ENCODE data around the gene CNIH1. TPM values are rescaled to one million over a fixed set of nuclear protein-coding genes. Genes with fewer than 3 reads are reported as not detected.
"Not testable (repeated sequence)": the region's sequence is repeated elsewhere in the genome, so short reads cannot be mapped to it uniquely, and the experiment has no call there.

Gene CNIH1
- total RNA-seq, 1 donor, result 220 TPM

DNA sequence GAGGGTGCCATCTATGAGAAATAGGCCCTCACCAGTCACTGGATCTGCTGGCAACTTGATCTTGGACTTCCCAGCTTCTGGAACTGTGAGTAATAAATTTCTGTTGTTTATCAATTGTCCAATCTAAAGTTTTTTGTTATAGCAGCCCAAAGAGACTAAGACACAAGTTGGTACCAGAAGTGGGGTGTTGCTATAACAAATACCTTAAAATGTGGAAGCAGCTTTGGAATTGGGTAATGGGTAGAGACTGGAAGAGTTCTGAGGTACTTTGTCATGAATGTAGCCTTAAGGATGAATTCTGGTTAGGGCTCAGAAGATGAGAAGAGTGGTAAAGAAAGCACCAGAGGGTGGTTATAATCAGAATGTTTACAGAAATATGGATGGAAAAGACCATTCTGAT, 26.1 kb upstream of the CNIH1 start:
- no peaks in the 10 kb centered on the region for H3K79me2 ChIP-seq (ENCODE audit: insufficient read depth, low read length)
- peaks cover 2% of the 10 kb centered on the region for H3K9me3 ChIP-seq (ENCODE audit: low read depth, low read length)
- H3K4me1 ChIP-seq (ENCODE audit: insufficient read depth, low read length), result peaks cover 10% of the 10 kb centered on the region
- no peak overlapping the region for H2AFZ ChIP-seq (ENCODE audit: low read length)
- peaks cover 6% of the 10 kb centered on the region for H3K36me3 ChIP-seq (ENCODE audit: insufficient read depth, low read length)
- H4K20me1 ChIP-seq (ENCODE audit: insufficient read depth, low read length), result no peaks in the 10 kb centered on the region
- H3K27ac ChIP-seq (ENCODE audit: low read depth, low read length), result no peak overlapping the region
- no peak overlapping the region for H3K4me3 ChIP-seq (ENCODE audit: insufficient read depth, low read length)
- H3K27me3 ChIP-seq (ENCODE audit: insufficient read depth, low read length), result no peaks in the 10 kb centered on the region
- DNase-seq (ENCODE audit: insufficient read length, low spot score, missing footprints), result no peak
- H3K4me2 ChIP-seq (ENCODE audit: insufficient read depth, low read length), result no peak overlapping the region
- TF ChIP-seq, protein P1, sequence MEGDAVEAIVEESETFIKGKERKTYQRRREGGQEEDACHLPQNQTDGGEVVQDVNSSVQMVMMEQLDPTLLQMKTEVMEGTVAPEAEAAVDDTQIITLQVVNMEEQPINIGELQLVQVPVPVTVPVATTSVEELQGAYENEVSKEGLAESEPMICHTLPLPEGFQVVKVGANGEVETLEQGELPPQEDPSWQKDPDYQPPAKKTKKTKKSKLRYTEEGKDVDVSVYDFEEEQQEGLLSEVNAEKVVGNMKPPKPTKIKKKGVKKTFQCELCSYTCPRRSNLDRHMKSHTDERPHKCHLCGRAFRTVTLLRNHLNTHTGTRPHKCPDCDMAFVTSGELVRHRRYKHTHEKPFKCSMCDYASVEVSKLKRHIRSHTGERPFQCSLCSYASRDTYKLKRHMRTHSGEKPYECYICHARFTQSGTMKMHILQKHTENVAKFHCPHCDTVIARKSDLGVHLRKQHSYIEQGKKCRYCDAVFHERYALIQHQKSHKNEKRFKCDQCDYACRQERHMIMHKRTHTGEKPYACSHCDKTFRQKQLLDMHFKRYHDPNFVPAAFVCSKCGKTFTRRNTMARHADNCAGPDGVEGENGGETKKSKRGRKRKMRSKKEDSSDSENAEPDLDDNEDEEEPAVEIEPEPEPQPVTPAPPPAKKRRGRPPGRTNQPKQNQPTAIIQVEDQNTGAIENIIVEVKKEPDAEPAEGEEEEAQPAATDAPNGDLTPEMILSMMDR (IDR thresholded peaks at IDR 0.05; ENCODE audit: extremely low read depth, low read depth, low read length), result no peak

DNA sequence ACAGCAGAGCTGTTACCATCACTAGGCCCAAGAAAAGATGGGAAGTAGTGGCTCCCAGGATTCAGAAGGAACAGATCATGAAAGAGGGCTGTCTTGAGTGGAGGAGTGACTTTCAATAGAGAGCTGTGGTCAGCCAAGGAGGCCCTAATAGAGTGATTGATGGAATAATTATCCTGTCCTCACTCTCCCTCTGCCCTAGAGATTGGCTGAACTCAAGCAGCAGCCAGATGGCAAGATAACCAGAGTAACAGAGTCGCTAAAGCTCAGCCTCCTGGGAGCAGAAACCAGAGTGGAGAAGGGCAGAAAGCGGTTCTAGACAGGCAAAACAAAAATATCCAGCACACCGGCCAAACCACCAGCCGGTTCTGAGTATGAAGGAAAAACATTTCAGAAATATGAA, 24.5 kb upstream of the CNIH1 start:
- Histone ChIP-seq H3K79me2 (ENCODE audit: insufficient read depth, low read length) (no peaks in the 10 kb centered on the region), H3K9me3 (ENCODE audit: low read depth, low read length) (peaks cover 2% of the 10 kb centered on the region), H4K20me1 (ENCODE audit: insufficient read depth, low read length) (no peaks in the 10 kb centered on the region), H2AFZ (ENCODE audit: low read length) (no peak overlapping the region), H3K36me3 (ENCODE audit: insufficient read depth, low read length) (no peaks in the 10 kb centered on the region), H3K4me2 (ENCODE audit: insufficient read depth, low read length) (no peak overlapping the region), H3K27me3 (ENCODE audit: insufficient read depth, low read length) (no peaks in the 10 kb centered on the region), H3K4me3 (ENCODE audit: insufficient read depth, low read length) (no peak overlapping the region), H3K4me1 (ENCODE audit: insufficient read depth, low read length) (peaks cover 11% of the 10 kb centered on the region), H3K27ac (ENCODE audit: low read depth, low read length) (no peak overlapping the region)
- TF ChIP-seq, protein P1 (IDR thresholded peaks at IDR 0.05; ENCODE audit: extremely low read depth, low read depth, low read length), result no peak
- no peak for DNase-seq (ENCODE audit: insufficient read length, low spot score, missing footprints)

DNA sequence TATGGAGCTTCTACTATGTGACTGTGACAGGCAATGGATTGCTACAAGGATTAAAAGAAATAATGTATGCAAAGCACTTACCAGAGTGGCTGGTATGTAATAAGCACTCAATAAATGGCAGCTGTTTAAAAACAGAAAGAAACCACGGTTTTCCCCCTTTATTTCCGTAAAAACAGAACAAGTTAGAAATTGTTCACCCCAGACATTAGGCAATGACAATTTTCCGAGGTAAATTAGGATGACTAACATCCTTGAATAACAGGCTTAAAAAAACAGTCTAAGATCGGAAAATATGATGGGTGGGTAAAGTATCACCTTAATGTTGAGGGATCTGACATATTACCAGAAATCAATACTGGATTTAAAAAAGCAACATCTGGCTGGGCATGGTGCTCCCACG, 20.9 kb upstream of the CNIH1 start:
- Histone ChIP-seq H3K4me1 (ENCODE audit: insufficient read depth, low read length) (peaks cover 6% of the 10 kb centered on the region), H3K36me3 (ENCODE audit: insufficient read depth, low read length) (no peaks in the 10 kb centered on the region), H3K4me3 (ENCODE audit: insufficient read depth, low read length) (no peak overlapping the region), H3K79me2 (ENCODE audit: insufficient read depth, low read length) (no peaks in the 10 kb centered on the region), H3K9me3 (ENCODE audit: low read depth, low read length) (no peaks in the 10 kb centered on the region), H2AFZ (ENCODE audit: low read length) (no peak overlapping the region), H3K27ac (ENCODE audit: low read depth, low read length) (no peak overlapping the region), H4K20me1 (ENCODE audit: insufficient read depth, low read length) (no peaks in the 10 kb centered on the region), H3K4me2 (ENCODE audit: insufficient read depth, low read length) (peak overlapping the region; percentile 14), H3K27me3 (ENCODE audit: insufficient read depth, low read length) (no peaks in the 10 kb centered on the region)
- TF ChIP-seq, protein P1 (IDR thresholded peaks at IDR 0.05; ENCODE audit: extremely low read depth, low read depth, low read length), result no peak
- peak; percentile 82 for DNase-seq (ENCODE audit: insufficient read length, low spot score, missing footprints)

DNA sequence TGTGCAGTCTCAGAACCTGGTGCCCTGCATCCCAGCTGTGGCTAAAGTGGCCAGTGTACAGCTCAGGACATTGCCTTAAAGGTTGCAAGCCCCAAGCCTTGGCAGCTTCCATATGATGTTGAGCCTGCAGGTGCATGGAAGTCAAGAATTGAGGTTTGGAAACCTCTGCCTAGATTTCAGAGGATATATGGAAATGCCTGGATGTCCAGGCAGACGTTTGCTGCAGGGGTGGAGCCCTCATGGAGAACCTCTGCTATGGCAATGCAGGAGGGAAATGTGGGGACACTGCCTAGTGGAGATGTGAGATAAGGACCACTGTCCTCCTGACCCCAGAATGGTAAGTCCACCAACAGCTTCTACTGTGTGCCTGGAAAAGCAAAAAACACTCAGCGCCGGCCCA, 17.9 kb upstream of the CNIH1 start:
- H4K20me1 ChIP-seq (ENCODE audit: insufficient read depth, low read length), result no peaks in the 10 kb centered on the region
- no peak overlapping the region for H3K4me3 ChIP-seq (ENCODE audit: insufficient read depth, low read length)
- no peak overlapping the region for H2AFZ ChIP-seq (ENCODE audit: low read length)
- no peaks in the 10 kb centered on the region for H3K27me3 ChIP-seq (ENCODE audit: insufficient read depth, low read length)
- no peak overlapping the region for H3K4me2 ChIP-seq (ENCODE audit: insufficient read depth, low read length)
- TF ChIP-seq, protein P1 (IDR thresholded peaks at IDR 0.05; ENCODE audit: extremely low read depth, low read depth, low read length), result no peak
- no peak for DNase-seq (ENCODE audit: insufficient read length, low spot score, missing footprints)
- H3K27ac ChIP-seq (ENCODE audit: low read depth, low read length), result no peak overlapping the region
- no peaks in the 10 kb centered on the region for H3K36me3 ChIP-seq (ENCODE audit: insufficient read depth, low read length)
- H3K4me1 ChIP-seq (ENCODE audit: insufficient read depth, low read length), result peaks cover 6% of the 10 kb centered on the region
- H3K79me2 ChIP-seq (ENCODE audit: insufficient read depth, low read length), result no peaks in the 10 kb centered on the region
- H3K9me3 ChIP-seq (ENCODE audit: low read depth, low read length), result no peaks in the 10 kb centered on the region

DNA sequence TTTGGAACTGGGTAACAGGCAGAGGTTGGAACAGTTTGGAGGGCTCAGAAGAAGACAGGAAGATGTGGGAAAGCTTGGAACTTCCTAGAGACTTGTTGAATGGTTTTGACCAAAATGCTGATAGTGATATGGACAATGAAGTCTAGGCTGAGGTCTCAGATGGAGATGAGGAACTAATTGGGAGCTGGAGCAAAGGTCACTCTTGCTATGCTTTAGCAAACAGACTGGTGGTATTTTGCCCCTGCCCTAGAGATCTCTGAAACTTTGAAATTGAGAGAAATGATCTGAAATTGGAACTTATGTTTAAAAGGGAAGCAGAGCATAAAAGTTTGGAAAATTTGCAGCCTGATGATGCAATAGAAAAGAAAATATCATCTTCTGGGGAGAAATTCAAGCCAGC, 17.4 kb upstream of the CNIH1 start:
- H4K20me1 ChIP-seq (ENCODE audit: insufficient read depth, low read length); H2AFZ ChIP-seq (ENCODE audit: low read length); H3K27me3 ChIP-seq (ENCODE audit: insufficient read depth, low read length); H3K27ac ChIP-seq (ENCODE audit: low read depth, low read length); H3K4me3 ChIP-seq (ENCODE audit: insufficient read depth, low read length); DNase-seq (ENCODE audit: insufficient read length, low spot score, missing footprints); H3K79me2 ChIP-seq (ENCODE audit: insufficient read depth, low read length); H3K4me1 ChIP-seq (ENCODE audit: insufficient read depth, low read length); H3K4me2 ChIP-seq (ENCODE audit: insufficient read depth, low read length); H3K9me3 ChIP-seq (ENCODE audit: low read depth, low read length); H3K36me3 ChIP-seq (ENCODE audit: insufficient read depth, low read length): not testable (repeated sequence)
